Keratinocyte (primary cell): ENCODE measurements around the gene IQCK. TPM values are rescaled to one million over a fixed set of nuclear protein-coding genes. Genes with fewer than 3 reads are reported as not detected.

Experiments
- DNase-seq: peaks from one replicate; pipeline ENCODE4 v3.0.0-alpha.2; 2011; ENCODE audit warnings: low read depth, missing footprints, low spot score
- FAIRE-seq: peaks from 2 replicates; lab custom pipeline; 2011; peaks lifted over from hg19 to GRCh38; lab: Jason Lieb, UNC
- H2AFZ ChIP-seq: 2 replicates; pipeline ENCODE4 v1.6.0; 2012; ENCODE audit warnings: low read length, control low read depth, inconsistent platforms; ENCODE audit not compliant: control insufficient read depth
- H3K27ac ChIP-seq: 2 replicates; pipeline ENCODE4 v1.5.1; 2011; ENCODE audit warnings: low read length; ENCODE audit not compliant: control insufficient read depth, insufficient read depth
- H3K27me3 ChIP-seq: 3 replicates; pipeline ENCODE4 v1.6.0; 2011; ENCODE audit warnings: low read length; ENCODE audit not compliant: control insufficient read depth, insufficient read depth; ENCODE audit errors: extremely low read depth
- H3K36me3 ChIP-seq, 2 experiments: 2 replicates in 1 of 2; 3 replicates in 1 of 2; pipeline ENCODE4 v1.5.1; 2011; ENCODE audit warnings: low read length in 2 of 2, mild to moderate bottlenecking in 1 of 2; ENCODE audit not compliant: control insufficient read depth in 2 of 2, insufficient read depth in 2 of 2; ENCODE audit errors: extremely low read depth in 1 of 2
- H3K4me1 ChIP-seq: 3 replicates; pipeline ENCODE4 v1.5.1; 2011; ENCODE audit warnings: low read length; ENCODE audit not compliant: control insufficient read depth, insufficient read depth; ENCODE audit errors: extremely low read depth
- H3K4me2 ChIP-seq: 3 replicates; pipeline ENCODE4 v1.6.0; 2011; ENCODE audit warnings: low read depth, low read length; ENCODE audit not compliant: control insufficient read depth, insufficient read depth; ENCODE audit errors: extremely low read depth
- H3K4me3 ChIP-seq, 3 experiments: fragments of 200-600 bp in 1 of 3; sonication (generic) in 1 of 3; 2 replicates in 2 of 3; 3 replicates in 1 of 3; pipeline ENCODE4 v1.5.1; 2011 to 2016; ENCODE audit warnings: low read length in 3 of 3, mild to moderate bottlenecking in 3 of 3, control low read depth in 2 of 3, inconsistent platforms in 1 of 3, low read depth in 1 of 3, mixed read lengths in 1 of 3, mixed run types in 1 of 3, moderate library complexity in 1 of 3; ENCODE audit not compliant: control insufficient read depth in 2 of 3, insufficient read depth in 2 of 3; ENCODE audit errors: extremely low read depth in 1 of 3
- H3K79me2 ChIP-seq: 2 replicates; pipeline ENCODE4 v1.6.0; 2012; ENCODE audit warnings: low read length; ENCODE audit not compliant: control insufficient read depth, insufficient read depth
- H3K9ac ChIP-seq: 3 replicates; pipeline ENCODE4 v1.6.0; 2011; ENCODE audit warnings: low read length; ENCODE audit not compliant: control insufficient read depth, insufficient read depth; ENCODE audit errors: extremely low read depth
- H3K9me1 ChIP-seq: 3 replicates; pipeline ENCODE4 v1.6.0; 2011; ENCODE audit warnings: low read length; ENCODE audit not compliant: control insufficient read depth, insufficient read depth; ENCODE audit errors: extremely low read depth
- H3K9me3 ChIP-seq: 2 replicates; pipeline ENCODE4 v1.5.1; 2012; ENCODE audit warnings: low read depth, low read length; ENCODE audit not compliant: control insufficient read depth
- H4K20me1 ChIP-seq: 3 replicates; pipeline ENCODE4 v1.6.0; 2011; ENCODE audit warnings: low read length; ENCODE audit not compliant: control insufficient read depth, insufficient read depth; ENCODE audit errors: extremely low read depth
- EZH2 ChIP-seq: IDR thresholded peaks from one replicate; pipeline ENCODE4 v1.6.1; 2012; ENCODE audit warnings: inconsistent platforms, mild to moderate bottlenecking, low read length, moderate library complexity
- dilution Hi-C: fragments of 300-500 bp; cut with MboI; formaldehyde crosslinking; loops from one replicate; pipeline ENCODE4 v1.7.0; 2020; ENCODE audit warnings: low sequenced_read_pairs; ENCODE audit not compliant: extremely low pct_ligation_motif_present
- polyA plus RNA-seq, 5 experiments: library from polyadenylated mRNA; depleted of rRNA in 3 of 5; stranded (reverse) in 3 of 5; stranded (forward) in 1 of 5; unstranded in 1 of 5; fragments of >200 nt; gene quantifications; 1 replicate in 1 of 5; 2 replicates in 3 of 5; 3 replicates in 1 of 5; pipeline versions ENCODE4 v1.2.1 to v1.2.3, GENCODE V29; 2011 to 2012; ENCODE audit warnings: missing spikeins in 2 of 5, low read depth in 1 of 5, low replicate concordance in 1 of 5
- TF ChIP-seq, protein P1 (sequence below), 3 experiments: IDR thresholded peaks in 1 of 3; conservative IDR thresholded peaks in 1 of 3; optimal IDR thresholded peaks in 1 of 3; 2 replicates in 2 of 3; 3 replicates in 1 of 3; pipeline versions ENCODE3 to v1.5.1; 2011; ENCODE audit warnings: low read length in 3 of 3, mild to moderate bottlenecking in 3 of 3, moderate library complexity in 2 of 3, control low read depth in 1 of 3, inconsistent platforms in 1 of 3; ENCODE audit not compliant: insufficient read depth in 2 of 3; ENCODE audit errors: extremely low read depth in 1 of 3

The IQCK gene
- polyA plus RNA-seq, 1 donor (not counting 4 experiments of a cell fraction or from before 2014, with no cell fraction given), result 9.7 TPM

DNA sequence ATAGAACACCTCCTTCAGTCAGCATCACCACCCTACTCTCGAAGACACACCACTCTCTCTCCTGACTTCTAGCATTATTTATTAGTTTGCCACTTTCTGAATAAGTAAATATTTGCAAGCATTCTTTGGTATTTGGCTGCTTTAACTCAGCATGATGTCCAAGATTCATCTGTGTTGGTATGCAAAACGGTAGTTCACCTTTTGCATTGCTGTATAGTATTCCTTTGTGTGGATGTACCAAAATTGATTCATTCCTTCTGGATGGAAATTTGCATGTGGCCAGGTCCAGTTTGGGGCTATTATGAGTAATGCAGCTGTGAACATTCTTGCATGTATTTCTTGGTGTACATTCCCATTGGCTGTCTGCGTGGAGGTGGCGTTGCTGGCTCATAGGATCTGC lies 32.9 kb upstream of the IQCK start:
- H3K9me3 ChIP-seq, result no peaks in the 10 kb centered on the region
- no peak for DNase-seq
- H3K27me3 ChIP-seq, result no peaks in the 10 kb centered on the region
- no peak overlapping the region for H3K4me2 ChIP-seq
- no peak for FAIRE-seq
- H3K79me2 ChIP-seq, result no peaks in the 10 kb centered on the region
- no peaks in the 10 kb centered on the region for H4K20me1 ChIP-seq
- no peak overlapping the region for H3K9ac ChIP-seq
- no peak overlapping the region for H3K27ac ChIP-seq
- no peak overlapping the region for H3K4me3 ChIP-seq
- no peaks in the 10 kb centered on the region for H3K4me1 ChIP-seq
- H3K36me3 ChIP-seq, result peaks cover 3 to 5% of the 10 kb centered on the region in 2 experiments
- no peak overlapping the region for H2AFZ ChIP-seq
- no peaks in the 10 kb centered on the region for H3K9me1 ChIP-seq
- TF ChIP-seq EZH2, result no peak
- TF ChIP-seq, protein P1, sequence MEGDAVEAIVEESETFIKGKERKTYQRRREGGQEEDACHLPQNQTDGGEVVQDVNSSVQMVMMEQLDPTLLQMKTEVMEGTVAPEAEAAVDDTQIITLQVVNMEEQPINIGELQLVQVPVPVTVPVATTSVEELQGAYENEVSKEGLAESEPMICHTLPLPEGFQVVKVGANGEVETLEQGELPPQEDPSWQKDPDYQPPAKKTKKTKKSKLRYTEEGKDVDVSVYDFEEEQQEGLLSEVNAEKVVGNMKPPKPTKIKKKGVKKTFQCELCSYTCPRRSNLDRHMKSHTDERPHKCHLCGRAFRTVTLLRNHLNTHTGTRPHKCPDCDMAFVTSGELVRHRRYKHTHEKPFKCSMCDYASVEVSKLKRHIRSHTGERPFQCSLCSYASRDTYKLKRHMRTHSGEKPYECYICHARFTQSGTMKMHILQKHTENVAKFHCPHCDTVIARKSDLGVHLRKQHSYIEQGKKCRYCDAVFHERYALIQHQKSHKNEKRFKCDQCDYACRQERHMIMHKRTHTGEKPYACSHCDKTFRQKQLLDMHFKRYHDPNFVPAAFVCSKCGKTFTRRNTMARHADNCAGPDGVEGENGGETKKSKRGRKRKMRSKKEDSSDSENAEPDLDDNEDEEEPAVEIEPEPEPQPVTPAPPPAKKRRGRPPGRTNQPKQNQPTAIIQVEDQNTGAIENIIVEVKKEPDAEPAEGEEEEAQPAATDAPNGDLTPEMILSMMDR (optimal IDR thresholded peaks at IDR 0.05 in 1 of 3, IDR thresholded peaks at IDR 0.05 in 1 of 3, conservative IDR thresholded peaks at IDR 0.05 in 1 of 3; ENCODE audit: extremely low read depth in 1 of 3, insufficient read depth in 2 of 3, low read length in 3 of 3), result no peak
- dilution Hi-C loops, result no loop called here

DNA sequence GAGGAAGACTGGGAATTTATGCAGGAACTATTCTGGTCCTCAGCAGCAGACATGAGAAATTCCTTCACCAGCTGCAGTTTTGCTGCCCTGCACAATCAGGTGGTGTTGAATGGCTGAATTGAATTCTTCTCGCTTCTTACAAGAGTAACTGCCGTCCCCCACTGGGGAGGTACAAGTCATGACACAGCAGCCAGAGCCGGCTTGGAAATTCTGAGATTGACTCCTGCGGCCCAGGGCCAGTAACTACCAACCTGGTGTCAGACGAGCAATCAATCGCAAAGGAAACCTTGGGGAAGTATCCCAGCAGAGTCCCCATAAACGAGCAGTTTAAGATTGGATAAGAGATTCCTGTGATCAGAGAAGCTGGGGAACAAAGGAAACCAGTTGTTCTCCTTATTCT lies 30.8 kb upstream of the IQCK start:
- Histone ChIP-seq H3K36me3 (peaks cover 3 to 7% of the 10 kb centered on the region in 2 experiments), H3K9ac (no peak overlapping the region), H2AFZ (no peak overlapping the region), H3K9me1 (no peaks in the 10 kb centered on the region), H3K4me3 (no peak overlapping the region), H4K20me1 (no peaks in the 10 kb centered on the region), H3K9me3 (no peaks in the 10 kb centered on the region), H3K79me2 (no peaks in the 10 kb centered on the region), H3K4me1 (no peaks in the 10 kb centered on the region), H3K27me3 (no peaks in the 10 kb centered on the region), H3K4me2 (no peak overlapping the region), H3K27ac (no peak overlapping the region)
- no peak for TF ChIP-seq EZH2
- TF ChIP-seq, protein P1 (optimal IDR thresholded peaks at IDR 0.05 in 1 of 3, IDR thresholded peaks at IDR 0.05 in 1 of 3, conservative IDR thresholded peaks at IDR 0.05 in 1 of 3; ENCODE audit: extremely low read depth in 1 of 3, insufficient read depth in 2 of 3, low read length in 3 of 3), result no peak
- DNase-seq (no peak), FAIRE-seq (no peak)
- dilution Hi-C loops, result no loop called here
